NCI-H146 (cell line): ENCODE results near the gene PYGB.

Experiments used
- DNase-seq: peaks from one replicate; lab custom pipeline; 2025; lab: John Stamatoyannopoulos, UW

PYGB gene

DNA sequence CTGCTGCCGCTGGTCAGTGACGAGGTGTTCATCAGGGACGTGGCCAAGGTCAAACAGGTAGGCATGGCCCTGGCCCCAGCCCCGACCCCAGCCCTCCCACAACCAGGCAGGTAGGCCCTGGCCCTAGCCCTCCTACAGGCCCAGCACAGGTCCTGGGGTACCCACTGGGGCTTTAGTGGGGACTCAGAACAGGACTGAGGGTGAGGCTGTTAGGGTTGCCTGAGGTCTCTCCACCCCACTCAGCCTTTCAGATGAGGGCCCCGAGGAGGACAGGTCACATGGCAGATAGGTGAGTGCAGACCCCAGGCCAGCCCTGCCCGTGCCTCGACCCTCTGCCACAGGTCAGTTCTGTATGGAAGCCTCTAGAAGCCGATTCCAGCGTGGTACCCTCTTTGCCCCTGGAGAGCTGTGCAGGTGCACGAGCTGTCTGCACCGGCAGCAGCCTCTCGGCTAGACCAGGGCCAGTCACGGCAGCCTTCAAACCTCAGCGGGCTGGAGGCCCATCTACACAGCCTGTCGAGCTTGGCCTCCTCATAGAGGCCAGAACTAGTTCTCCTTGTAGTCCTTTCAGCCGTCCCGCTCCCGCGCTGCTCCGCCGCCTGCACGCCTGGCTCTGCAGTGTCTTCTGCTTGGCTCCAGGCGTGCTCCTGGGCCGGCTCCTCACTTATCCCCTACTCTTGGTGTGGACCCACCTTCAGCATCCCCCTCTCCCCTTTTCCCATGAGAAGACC is 35.5 kb downstream of the PYGB start:
- no peak for DNase-seq

GRCh38 chr20:25284131-25284601 is 36.3 kb downstream of the PYGB start:
- no peak for DNase-seq

- no peak for DNase-seq
Observed at GRCh38 chr20:25285091-25285647, 37.3 kb downstream of the PYGB start.

GRCh38 chr20:25285856-25286798 is 38.2 kb downstream of the PYGB start:
- no peak for DNase-seq

- no peak for DNase-seq
Observed at GRCh38 chr20:25286917-25287316, 39.0 kb downstream of the PYGB start.

GRCh38 chr20:25287631-25288290 is 39.9 kb downstream of the PYGB start:
- DNase-seq = no peak

DNA sequence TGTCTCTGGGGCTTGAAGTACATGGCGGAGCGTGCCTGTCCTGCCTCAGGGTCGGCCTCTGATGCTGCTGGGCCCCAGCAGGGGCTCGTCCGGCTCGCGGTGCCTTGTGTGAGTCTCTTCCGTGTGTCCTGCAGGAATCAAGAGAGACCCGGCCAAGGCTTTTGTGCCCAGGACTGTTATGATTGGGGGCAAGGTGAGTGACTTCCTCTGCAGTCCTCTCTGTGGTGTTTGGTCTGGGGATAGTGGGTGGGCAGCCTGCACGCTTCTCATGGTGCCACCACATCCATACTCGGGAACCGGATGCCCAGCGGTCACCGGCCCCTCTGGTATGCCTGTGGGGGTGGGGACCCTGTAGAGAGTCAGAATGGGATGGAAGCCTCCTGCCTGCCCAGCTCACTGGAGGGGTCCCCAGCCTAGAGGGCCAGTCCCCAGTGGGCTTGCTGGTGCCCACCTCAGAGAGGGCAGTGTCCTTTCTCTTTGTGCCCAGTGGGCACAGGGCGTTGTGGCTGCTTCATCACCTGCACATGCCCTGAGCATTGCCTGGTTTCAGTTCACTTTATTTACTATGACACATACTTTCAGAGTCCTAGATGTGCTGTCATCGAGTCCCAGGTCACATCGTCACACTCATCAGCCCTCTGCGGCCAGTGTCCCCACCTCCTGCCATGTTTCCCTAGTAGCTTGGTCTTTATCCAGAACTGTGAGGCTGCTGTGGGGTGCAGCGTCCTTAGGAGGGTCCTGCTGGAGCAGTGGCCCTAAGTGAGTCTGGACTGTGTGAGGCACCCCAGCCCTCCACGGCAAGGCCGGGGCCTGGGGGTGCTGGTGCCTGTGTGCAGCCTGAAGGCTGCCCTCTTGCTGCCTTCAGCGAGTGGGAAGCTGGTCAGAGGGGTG is 40.7 kb downstream of the PYGB start:
- no peak for DNase-seq

GRCh38 chr20:25289886-25290597 is 42.2 kb downstream of the PYGB start:
- no peak for DNase-seq

DNA sequence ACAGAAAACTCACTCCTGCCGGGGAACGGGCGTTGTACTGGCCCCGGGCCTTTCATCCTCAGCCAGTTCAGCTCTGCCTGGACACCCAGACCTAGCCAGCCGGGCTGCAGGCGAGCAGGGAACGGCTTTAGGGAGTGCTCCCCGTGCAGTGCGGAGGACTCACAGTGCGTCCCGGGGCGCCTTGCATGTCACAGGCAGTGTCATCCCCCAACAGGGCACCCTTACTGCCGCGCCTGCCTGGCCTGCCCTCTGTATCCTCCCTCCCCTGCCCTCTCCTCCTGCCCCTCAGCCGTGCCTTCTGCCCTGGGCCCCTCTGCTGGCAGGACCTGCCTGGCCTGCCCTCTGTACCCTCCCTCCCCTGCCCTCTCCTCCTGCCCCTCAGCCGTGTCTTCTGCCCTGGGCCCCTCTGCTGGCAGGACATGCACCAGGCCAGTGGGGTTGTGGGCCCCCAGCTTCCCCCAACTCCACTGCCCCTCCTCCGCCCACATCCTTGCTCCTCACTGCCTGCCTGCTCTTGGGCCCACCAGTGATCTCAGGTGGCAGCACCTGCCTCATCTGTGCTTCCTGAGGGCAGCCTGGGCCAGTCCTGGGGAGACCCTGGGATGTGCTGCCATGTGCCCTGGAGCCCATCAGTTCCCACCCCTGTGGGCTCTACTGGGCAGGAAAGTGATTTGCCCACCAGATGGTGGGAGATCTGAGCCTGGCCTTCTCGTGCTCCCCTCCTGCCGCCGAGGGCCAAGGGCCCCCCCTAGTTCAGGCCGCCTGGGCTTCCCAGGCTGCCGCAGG is 43.0 kb downstream of the PYGB start:
- DNase-seq = no peak

DNA sequence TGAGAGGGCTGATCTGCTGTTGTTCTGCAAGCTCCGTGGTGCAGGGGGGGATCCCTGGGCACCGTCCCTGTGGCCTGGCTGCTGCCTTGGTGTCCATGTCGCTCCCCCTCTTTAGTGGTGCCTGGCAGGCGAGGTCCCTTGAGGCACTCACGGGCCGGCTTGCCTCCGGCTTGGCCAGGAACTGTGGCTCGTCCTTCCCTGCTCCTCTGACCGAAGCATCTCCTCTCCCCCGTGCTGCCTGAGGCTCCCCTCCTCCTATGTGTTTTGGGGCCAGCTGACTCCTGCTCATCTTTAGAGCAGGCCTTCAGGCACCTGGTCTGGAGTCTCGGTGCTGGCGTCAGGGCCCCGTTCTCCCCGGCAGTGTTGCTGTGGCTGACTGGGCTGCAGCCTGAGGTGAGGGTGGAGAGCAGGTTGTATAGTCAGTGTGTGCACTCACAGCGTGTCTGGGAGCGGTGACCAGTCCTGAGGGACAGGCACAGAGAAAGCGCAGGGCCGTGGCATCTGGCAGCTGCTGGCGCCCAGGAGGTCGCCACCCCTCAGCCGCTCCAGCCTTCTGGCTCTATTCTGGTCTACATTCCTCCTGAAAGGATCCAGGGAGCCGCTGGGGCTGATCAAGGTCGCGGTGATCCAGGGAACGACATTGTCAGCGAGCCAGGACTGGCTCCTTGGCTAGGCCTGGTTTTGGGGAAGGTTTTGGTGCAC is 43.7 kb downstream of the PYGB start:
- no peak for DNase-seq

DNA sequence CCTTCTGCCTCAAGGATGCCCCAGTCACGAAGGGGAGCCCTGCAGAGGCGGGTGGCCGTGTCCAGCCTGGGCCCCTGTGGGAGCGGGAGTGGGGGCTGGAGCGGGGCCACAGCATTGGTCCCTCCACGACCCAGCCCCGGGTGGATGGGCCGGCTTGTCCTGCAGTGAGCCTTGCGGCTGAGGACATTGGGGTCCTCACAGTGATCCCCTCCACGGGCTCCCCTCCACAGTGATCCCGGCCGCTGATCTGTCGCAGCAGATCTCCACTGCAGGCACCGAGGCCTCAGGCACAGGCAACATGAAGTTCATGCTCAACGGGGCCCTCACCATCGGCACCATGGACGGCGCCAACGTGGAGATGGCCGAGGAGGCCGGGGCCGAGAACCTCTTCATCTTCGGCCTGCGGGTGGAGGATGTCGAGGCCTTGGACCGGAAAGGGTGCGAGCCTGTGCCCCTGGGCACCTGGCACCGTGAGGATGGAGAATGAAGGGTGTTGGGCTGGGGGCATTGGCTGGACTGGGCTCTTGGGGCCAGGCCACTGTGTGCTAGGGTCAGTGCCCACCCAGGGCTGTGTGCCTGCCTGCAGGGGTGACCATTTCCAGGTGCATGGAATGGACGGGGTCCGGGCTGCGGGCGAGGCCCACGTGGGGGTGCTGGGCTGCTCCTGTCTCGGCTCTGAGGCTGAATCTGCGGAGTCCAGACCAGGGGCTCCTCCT is 44.4 kb downstream of the PYGB start:
- DNase-seq = no peak

GRCh38 chr20:25293507-25293906 is 45.6 kb downstream of the PYGB start:
- no peak for DNase-seq

DNA sequence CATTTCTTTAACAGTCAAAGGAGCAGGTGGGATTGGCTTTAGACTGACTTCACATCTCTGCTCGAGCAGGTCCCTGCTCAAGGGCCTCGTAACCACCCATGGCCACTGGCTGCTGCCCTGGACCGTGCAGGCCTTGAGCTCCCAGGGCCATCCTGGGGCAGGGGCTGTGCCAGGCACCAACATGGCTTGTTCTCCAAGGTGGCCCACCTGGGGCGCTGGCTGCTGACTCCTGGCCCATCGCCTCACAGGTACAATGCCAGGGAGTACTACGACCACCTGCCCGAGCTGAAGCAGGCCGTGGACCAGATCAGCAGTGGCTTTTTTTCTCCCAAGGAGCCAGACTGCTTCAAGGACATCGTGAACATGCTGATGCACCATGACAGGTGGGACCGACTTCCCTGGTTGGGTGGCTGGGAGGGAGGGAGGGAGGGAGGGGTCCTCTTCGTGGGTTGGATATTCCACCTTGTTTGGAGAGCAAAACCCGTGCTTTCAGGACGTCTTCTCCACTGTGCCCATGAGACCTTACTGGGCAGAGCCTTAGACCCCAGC is 46.1 kb downstream of the PYGB start:
- no peak for DNase-seq

DNA sequence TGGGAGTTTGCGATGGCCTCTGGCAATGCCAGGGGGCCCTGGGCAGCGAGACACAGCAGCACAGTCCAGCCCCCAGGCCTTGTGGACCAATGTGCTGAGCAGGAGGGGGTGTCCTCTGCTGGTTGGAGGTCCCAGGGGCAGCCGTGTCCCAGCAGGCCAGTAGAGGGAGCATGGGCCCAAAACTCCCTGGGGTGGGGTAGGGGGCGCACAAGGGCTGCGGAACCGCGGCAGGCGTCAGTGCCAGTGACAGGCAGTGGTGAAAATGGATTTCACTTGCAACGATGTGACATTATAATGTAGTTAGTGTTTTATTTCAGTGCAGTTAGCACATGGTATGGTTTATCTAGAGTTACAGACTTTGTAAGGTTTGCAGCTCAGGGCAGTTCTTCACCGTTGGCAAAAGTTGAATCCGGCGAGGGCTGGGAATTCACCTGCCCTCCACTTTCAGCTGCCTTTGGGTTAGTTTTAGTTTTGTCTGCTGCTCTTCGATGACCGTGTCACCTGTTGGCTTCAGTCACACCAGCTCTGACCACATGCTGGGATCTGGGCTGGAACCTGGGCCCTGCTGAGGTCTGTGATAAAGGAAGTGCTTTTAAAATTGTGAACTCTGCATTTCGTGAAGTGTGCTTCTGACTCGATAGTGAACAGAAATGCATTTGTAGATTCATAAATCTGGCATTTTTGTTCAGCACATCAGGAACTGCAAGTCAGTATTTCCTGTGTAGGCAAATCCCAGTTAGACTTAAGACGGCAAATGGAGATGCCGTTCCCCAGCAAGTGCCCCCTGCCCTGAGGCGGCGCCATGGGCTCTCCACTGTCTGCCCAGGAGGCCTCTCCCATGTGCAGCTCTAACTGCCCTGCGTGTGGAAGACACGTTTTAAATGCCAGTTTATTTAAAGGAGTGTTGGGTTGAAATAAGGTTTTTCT is 46.8 kb downstream of the PYGB start:
- peak; percentile 29 for DNase-seq

DNA sequence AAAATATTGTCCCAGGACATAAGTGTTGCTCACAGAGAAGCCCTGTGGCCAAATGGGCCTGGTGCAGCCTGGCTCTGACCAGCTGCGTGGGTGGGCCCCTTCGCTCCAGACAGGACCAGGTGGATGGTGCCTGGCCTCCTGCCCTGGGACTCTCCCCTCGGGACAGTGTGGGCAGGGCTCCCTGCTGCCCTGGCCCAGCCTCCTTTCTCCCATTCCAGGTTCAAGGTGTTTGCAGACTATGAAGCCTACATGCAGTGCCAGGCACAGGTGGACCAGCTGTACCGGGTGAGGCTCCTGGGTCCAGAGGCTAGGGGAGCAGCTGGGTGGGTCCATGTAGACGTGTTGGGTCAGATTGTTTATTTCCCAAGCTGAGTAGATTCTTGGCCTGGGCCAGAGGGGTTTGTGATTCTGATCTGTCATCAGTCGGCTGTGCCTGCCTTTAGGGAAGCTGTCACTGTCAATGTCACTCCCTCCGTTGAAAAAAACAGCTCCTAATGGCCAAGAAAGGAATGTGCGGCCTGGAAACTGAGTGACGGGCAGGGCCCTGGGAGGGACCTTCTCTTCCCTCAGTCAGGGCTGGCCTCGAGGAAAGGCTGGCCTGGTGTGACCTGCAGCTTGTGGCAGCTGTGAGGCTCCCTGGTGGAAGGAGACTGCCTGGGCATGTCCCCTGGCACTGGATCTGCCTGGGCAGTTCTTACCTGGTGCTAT is 47.7 kb downstream of the PYGB start:
- no peak for DNase-seq
